HepG2 (cell line): Measurements from ENCODE around the gene KIAA1958. TPM values are rescaled to one million over a fixed set of nuclear protein-coding genes. Genes with fewer than 3 reads are reported as not detected.
A peak's percentile ranks its signal among the peaks of the same experiment; 100 is the strongest.

Source experiments
- BCL6 ChIP-seq: IDR thresholded peaks from 2 replicates; pipeline ENCODE4 v1.6.1; 2016; ENCODE audit warnings: missing genetic modification reagents, missing compliant biosample characterization
- CHD4 ChIP-seq: fragments of 200-600 bp; sonication (generic); IDR thresholded peaks from 2 replicates; pipeline ENCODE4 v1.7.0; 2017; ENCODE audit warnings: mild to moderate bottlenecking, low read length, borderline replicate concordance
- DNMT3B ChIP-seq: conservative IDR thresholded peaks from 2 replicates; pipeline ENCODE4 v1.6.1; 2016; ENCODE audit warnings: missing biosample characterization, control low read depth
- FOXJ3 ChIP-seq: sonication (generic); formaldehyde crosslinking; IDR thresholded peaks from 2 replicates; pipeline ENCODE4 v1.4.0; 2020; ENCODE audit warnings: missing genetic modification reagents, mild to moderate bottlenecking, borderline replicate concordance
- GFI1 ChIP-seq: sonication (generic); formaldehyde crosslinking; IDR thresholded peaks from 2 replicates; pipeline ENCODE4 v1.5.0; 2020; ENCODE audit warnings: missing genetic modification reagents, mild to moderate bottlenecking, borderline replicate concordance
- IRX3 ChIP-seq: sonication (generic); formaldehyde crosslinking; IDR thresholded peaks from 2 replicates; pipeline ENCODE4 v1.8.1; 2023; ENCODE audit warnings: mild to moderate bottlenecking, low read depth, missing genetic modification reagents, borderline replicate concordance
- MAFF ChIP-seq: IDR thresholded peaks from 2 replicates; pipeline ENCODE4 v1.6.1; 2011; ENCODE audit warnings: low read depth, low read length, improper control_type of control experiment
- MTERF4 ChIP-seq: sonication (generic); formaldehyde crosslinking; IDR thresholded peaks from 2 replicates; pipeline ENCODE4 v1.8.0; 2023; ENCODE audit warnings: mild to moderate bottlenecking, missing genetic modification reagents
- MTF1 ChIP-seq: sonication (generic); formaldehyde crosslinking; IDR thresholded peaks from 2 replicates; pipeline ENCODE4 v1.5.0; 2020; ENCODE audit warnings: missing genetic modification reagents
- NR2F1 ChIP-seq, 2 experiments: fragments of 450-650 bp in 1 of 2; formaldehyde crosslinking in 1 of 2; IDR thresholded peaks; 2 replicates each; pipeline versions ENCODE4 v1.5.0 to v1.6.1; 2016 to 2020; ENCODE audit warnings: mild to moderate bottlenecking in 1 of 2, missing compliant biosample characterization in 1 of 2, missing genetic modification reagents in 1 of 2, moderate library complexity in 1 of 2
- PHF21A ChIP-seq: sonication (generic); formaldehyde crosslinking; IDR thresholded peaks from 2 replicates; pipeline ENCODE4 v1.5.0; 2020; ENCODE audit warnings: mild to moderate bottlenecking, missing genetic modification reagents
- RARA ChIP-seq: IDR thresholded peaks from 2 replicates; pipeline ENCODE4 v1.6.1; 2016; ENCODE audit warnings: missing genetic modification reagents, missing compliant biosample characterization
- SKI ChIP-seq: fragments of 450-650 bp; IDR thresholded peaks from one replicate; pipeline ENCODE4 v1.6.1; 2018; ENCODE audit warnings: mild to moderate bottlenecking; ENCODE audit not compliant: partially characterized antibody
- TOE1 ChIP-seq: sonication (generic); formaldehyde crosslinking; IDR thresholded peaks from 2 replicates; pipeline ENCODE4 v1.4.0; 2020; ENCODE audit warnings: mild to moderate bottlenecking, missing genetic modification reagents
- TRIM22 ChIP-seq: fragments of 450-650 bp; IDR thresholded peaks from 2 replicates; pipeline ENCODE4 v1.6.1; 2017
- ZEB1 ChIP-seq: IDR thresholded peaks from 2 replicates; pipeline ENCODE4 v1.6.1; 2012; ENCODE audit warnings: mild to moderate bottlenecking, low read depth, inconsistent platforms; ENCODE audit not compliant: insufficient replicate concordance
- ZKSCAN5 ChIP-seq: sonication (generic); formaldehyde crosslinking; IDR thresholded peaks from 2 replicates; pipeline ENCODE4 v1.5.1; 2020; ENCODE audit warnings: mild to moderate bottlenecking, missing genetic modification reagents
- ZNF180 ChIP-seq: sonication (generic); formaldehyde crosslinking; IDR thresholded peaks from 2 replicates; pipeline ENCODE4 v1.4.0; 2020; ENCODE audit warnings: low read depth, missing genetic modification reagents, borderline replicate concordance
- ZNF275 ChIP-seq: sonication (generic); formaldehyde crosslinking; IDR thresholded peaks from 2 replicates; pipeline ENCODE4 v1.8.0; 2022; ENCODE audit warnings: missing genetic modification reagents, mild to moderate bottlenecking, inconsistent platforms, borderline replicate concordance
- ZNF3 ChIP-seq: IDR thresholded peaks from 2 replicates; pipeline ENCODE4 v1.7.0; 2017; ENCODE audit warnings: inconsistent platforms
- ZNF335 ChIP-seq: sonication (generic); formaldehyde crosslinking; IDR thresholded peaks from 2 replicates; pipeline ENCODE4 v1.4.0; 2020; ENCODE audit warnings: missing genetic modification reagents
- ZNF468 ChIP-seq: sonication (generic); formaldehyde crosslinking; IDR thresholded peaks from 2 replicates; pipeline ENCODE4 v1.8.0; 2022; ENCODE audit warnings: mild to moderate bottlenecking, moderate library complexity, missing genetic modification reagents
- ZNF563 ChIP-seq: sonication (generic); formaldehyde crosslinking; IDR thresholded peaks from 2 replicates; pipeline ENCODE4 v1.8.0; 2022; ENCODE audit warnings: mild to moderate bottlenecking, moderate library complexity, missing genetic modification reagents
- polyA plus RNA-seq, 8 experiments: library from polyadenylated mRNA; depleted of rRNA in 3 of 8; stranded (reverse) in 7 of 8; unstranded in 1 of 8; fragments of >200 nt; fragmentation: Illumina TruSeq in 4 of 8; extraction: Trizol in 4 of 8; gene quantifications; 2 replicates each; pipeline versions ENCODE4 v1.2.1 to v1.2.3, GENCODE V29; 2011 to 2016; ENCODE audit warnings: low read depth in 4 of 8, missing spikeins in 1 of 8, mixed read lengths in 1 of 8; ENCODE audit not compliant: insufficient read depth in 1 of 8
- total RNA-seq, 5 experiments: library from RNA; depleted of rRNA; stranded (reverse); fragments of >200 nt; fragmentation: Illumina TruSeq; extraction: Trizol; gene quantifications; 2 replicates each; pipeline ENCODE4 v1.2.3, GENCODE V29; 2016; ENCODE audit warnings: low read depth in 1 of 5
- TF ChIP-seq, protein P1 (sequence below): sonication (generic); formaldehyde crosslinking; IDR thresholded peaks from 2 replicates; pipeline ENCODE4 v1.4.0; 2020; ENCODE audit warnings: missing genetic modification reagents
- TF ChIP-seq, protein P2 (sequence below): sonication (generic); formaldehyde crosslinking; IDR thresholded peaks from 2 replicates; pipeline ENCODE4 v1.4.0; 2020; ENCODE audit warnings: missing genetic modification reagents, borderline replicate concordance

Gene KIAA1958
- total and polyA plus RNA-seq, 2 of the 13 experiments (the other 11 are each of a cell fraction or from before 2014, with no cell fraction given) = 8.5 to 10.3 TPM

GRCh38 chr9:112570671-112571167, 84.1 kb downstream of the KIAA1958 start (continued):
- no peak for TF ChIP-seq ZNF468
- TF ChIP-seq DNMT3B (CRISPR knock-in tag) = no peak
- TF ChIP-seq, protein P1, sequence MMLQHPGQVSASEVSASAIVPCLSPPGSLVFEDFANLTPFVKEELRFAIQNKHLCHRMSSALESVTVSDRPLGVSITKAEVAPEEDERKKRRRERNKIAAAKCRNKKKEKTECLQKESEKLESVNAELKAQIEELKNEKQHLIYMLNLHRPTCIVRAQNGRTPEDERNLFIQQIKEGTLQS (CRISPR knock-in tag) = no peak
- TF ChIP-seq IRX3 (CRISPR knock-in tag) = no peak
- TF ChIP-seq GFI1 (CRISPR knock-in tag) = peak; percentile 61; the same call in 1 of the 2 replicates
- peak; percentile 36; the same call in 1 of the 2 replicates for TF ChIP-seq RARA (CRISPR knock-in tag)
- TF ChIP-seq ZNF3 (CRISPR knock-in tag) = no peak
- no peak for TF ChIP-seq ZNF563
- 0 out of 2 replicates have a peak, but pooled peaks have one; percentile 28 for TF ChIP-seq ZNF275 (CRISPR knock-in tag)
- TF ChIP-seq NR2F1 (CRISPR knock-in tag; IDR thresholded peaks at IDR 0.05) = peak in 1 of 2 experiments; percentile 50; a peak in 1 of 4 replicates
- TF ChIP-seq ZNF335 (CRISPR knock-in tag) = no peak
- no peak for TF ChIP-seq MTERF4
- TF ChIP-seq ZEB1 = no peak
- no peak for TF ChIP-seq TRIM22
- TF ChIP-seq FOXJ3 (CRISPR knock-in tag) = no peak
- no peak for TF ChIP-seq ZKSCAN5 (CRISPR knock-in tag)
- TF ChIP-seq SKI = peak; percentile 75
- TF ChIP-seq MAFF = no peak
- no peak for TF ChIP-seq TOE1 (CRISPR knock-in tag)
- TF ChIP-seq, protein P2, sequence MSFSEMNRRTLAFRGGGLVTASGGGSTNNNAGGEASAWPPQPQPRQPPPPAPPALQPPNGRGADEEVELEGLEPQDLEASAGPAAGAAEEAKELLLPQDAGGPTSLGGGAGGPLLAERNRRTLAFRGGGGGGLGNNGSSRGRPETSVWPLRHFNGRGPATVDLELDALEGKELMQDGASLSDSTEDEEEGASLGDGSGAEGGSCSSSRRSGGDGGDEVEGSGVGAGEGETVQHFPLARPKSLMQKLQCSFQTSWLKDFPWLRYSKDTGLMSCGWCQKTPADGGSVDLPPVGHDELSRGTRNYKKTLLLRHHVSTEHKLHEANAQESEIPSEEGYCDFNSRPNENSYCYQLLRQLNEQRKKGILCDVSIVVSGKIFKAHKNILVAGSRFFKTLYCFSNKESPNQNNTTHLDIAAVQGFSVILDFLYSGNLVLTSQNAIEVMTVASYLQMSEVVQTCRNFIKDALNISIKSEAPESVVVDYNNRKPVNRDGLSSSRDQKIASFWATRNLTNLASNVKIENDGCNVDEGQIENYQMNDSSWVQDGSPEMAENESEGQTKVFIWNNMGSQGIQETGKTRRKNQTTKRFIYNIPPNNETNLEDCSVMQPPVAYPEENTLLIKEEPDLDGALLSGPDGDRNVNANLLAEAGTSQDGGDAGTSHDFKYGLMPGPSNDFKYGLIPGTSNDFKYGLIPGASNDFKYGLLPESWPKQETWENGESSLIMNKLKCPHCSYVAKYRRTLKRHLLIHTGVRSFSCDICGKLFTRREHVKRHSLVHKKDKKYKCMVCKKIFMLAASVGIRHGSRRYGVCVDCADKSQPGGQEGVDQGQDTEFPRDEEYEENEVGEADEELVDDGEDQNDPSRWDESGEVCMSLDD (CRISPR knock-in tag) = no peak
- peak; percentile 60; the same call in 1 of the 2 replicates for TF ChIP-seq BCL6 (CRISPR knock-in tag)
- TF ChIP-seq MTF1 (CRISPR knock-in tag) = no peak
- no peak for TF ChIP-seq ZNF180 (CRISPR knock-in tag)
- peak; percentile 34; the same call in 1 of the 2 replicates for TF ChIP-seq CHD4
- peak; percentile 51; the same call in 1 of the 2 replicates for TF ChIP-seq PHF21A (CRISPR knock-in tag)
